Measurements from ENCODE around the gene CDKAL1. TPM values are rescaled to one million over a fixed set of nuclear protein-coding genes. Genes with fewer than 3 reads are reported as not detected.

CDKAL1 gene
- total and polyA plus RNA-seq, 2 of the 8 experiments (the other 6 are each of a cell fraction or from before 2014, with no cell fraction given) = 8.4 to 24.6 TPM

GRCh38 chr6:20954315-20954714 lies 420.1 kb downstream of the CDKAL1 start:
- no peak overlapping the region for H3K18ac ChIP-seq (ENCODE audit: extremely low read depth, low read length)
- no peak overlapping the region for H3K4me2 ChIP-seq (ENCODE audit: insufficient read depth in 1 of 2, low read depth in 2 of 2, low read length in 2 of 2)
- no peak overlapping the region for H3K23ac ChIP-seq (ENCODE audit: insufficient read length)
- TF ChIP-seq SP4 (IDR thresholded peaks at IDR 0.05; ENCODE audit: low read length) = no peak
- no peak for TF ChIP-seq BRCA1 (IDR thresholded peaks at IDR 0.05; ENCODE audit: low read depth, low read length)
- TF ChIP-seq CHD2 (IDR thresholded peaks at IDR 0.05; ENCODE audit: low read length) = no peak
- TF ChIP-seq CTCF (IDR thresholded peaks at IDR 0.05; ENCODE audit: control extremely low read depth in 1 of 3, insufficient read depth in 1 of 3, low read depth in 1 of 3, low read length in 3 of 3) = no peak
- no peak for TF ChIP-seq HDAC6 (IDR thresholded peaks at IDR 0.05; ENCODE audit: low read depth, low read length)
- TF ChIP-seq POLR2A (IDR thresholded peaks at IDR 0.05; ENCODE audit: control extremely low read depth in 1 of 2, low read depth in 2 of 2, low read length in 2 of 2) = no peak
- TF ChIP-seq GABPA (IDR thresholded peaks at IDR 0.05; ENCODE audit: borderline replicate concordance, insufficient read depth, low read length) = no peak
- TF ChIP-seq SRF (IDR thresholded peaks at IDR 0.05; ENCODE audit: low read depth, low read length) = no peak
- no peak for TF ChIP-seq ZNF274 (IDR thresholded peaks at IDR 0.05; ENCODE audit: borderline replicate concordance, extremely low read depth, low read length)
- no peak for TF ChIP-seq JUND (IDR thresholded peaks at IDR 0.05; ENCODE audit: low read length)
- no peak for TF ChIP-seq EZH2 (IDR thresholded peaks at IDR 0.05; ENCODE audit: low read depth, low read length, severe bottlenecking)
- no peak overlapping the region for H2BK120ac ChIP-seq (replicated peaks; ENCODE audit: low read depth, low read length)
- no peak overlapping the region for H3K27ac ChIP-seq (ENCODE audit: low read depth, low read length)
- no peak overlapping the region for H3K14ac ChIP-seq (ENCODE audit: insufficient read length)
- H3K9ac ChIP-seq (replicated peaks in 1 of 4; ENCODE audit: extremely low read depth in 1 of 4, low read depth in 3 of 4, low read length in 3 of 4) = no peak overlapping the region
- 75% methylated on average over 2 of the region's 2 CpGs; no CpG with 5 or more reads in 1 of the 2 experiments for WGBS, 2 experiments (ENCODE audit: extremely low coverage in 1 of 2, insufficient coverage in 1 of 2, insufficient read length in 1 of 2, insufficient replicate concordance in 2 of 2, low coverage in 1 of 2, low lambda C conversion rate in 2 of 2, missing lambda C conversion rate in 1 of 2)
- no peak overlapping the region for H4K91ac ChIP-seq (replicated peaks; ENCODE audit: insufficient read length, low read length)
- no peak overlapping the region for H3K56ac ChIP-seq (replicated peaks; ENCODE audit: insufficient read length, low read depth, low read length)
- POLR2A ChIA-PET (ENCODE audit: partially characterized antibody) = no interaction called here
- H3K4me3 ChIP-seq (ENCODE audit: extremely low read depth in 1 of 4, insufficient read depth in 2 of 4, low read depth in 3 of 4, low read length in 4 of 4) = no peak overlapping the region
- no peak for DNase-seq (ENCODE audit: low read depth in 1 of 2, low spot score in 2 of 2)
- H3K79me2 ChIP-seq (ENCODE audit: control insufficient read depth in 1 of 2, insufficient read depth in 2 of 2, low read length in 2 of 2) = no peaks in the 10 kb centered on the region
- peaks cover 4 to 15% (median 10%) of the 10 kb centered on the region in 4 experiments; a peak in 6 of 7 replicates for H3K4me1 ChIP-seq (replicated peaks in 1 of 4; ENCODE audit: control insufficient read depth in 3 of 4, insufficient read depth in 4 of 4, low read length in 3 of 4)
- H2BK12ac ChIP-seq (ENCODE audit: low read depth, low read length) = no peak overlapping the region
- H4K8ac ChIP-seq (ENCODE audit: extremely low read depth, insufficient read depth, low read length) = no peak overlapping the region
- H2AK5ac ChIP-seq (ENCODE audit: low read depth, low read length) = no peak overlapping the region
- no peak overlapping the region for H2BK20ac ChIP-seq (ENCODE audit: low read length)
- H3K9me3 ChIP-seq (ENCODE audit: insufficient read depth in 2 of 2, low read depth in 1 of 2, low read length in 1 of 2) = no peaks in the 10 kb centered on the region
- FAIRE-seq = no peak
- H3K4ac ChIP-seq (replicated peaks; ENCODE audit: insufficient read length, low read depth, low read length) = no peak overlapping the region
- H3K79me1 ChIP-seq (ENCODE audit: low read depth, low read length) = no peaks in the 10 kb centered on the region
- no peaks in the 10 kb centered on the region for H4K20me1 ChIP-seq (replicated peaks in 1 of 2; ENCODE audit: control insufficient read depth in 1 of 2, insufficient read depth in 2 of 2, low read length in 2 of 2)
- H3K36me3 ChIP-seq (ENCODE audit: control insufficient read depth in 2 of 4, insufficient read depth in 4 of 4, low read length in 3 of 4) = no peaks in the 10 kb centered on the region
- CTCF ChIA-PET (ENCODE audit: partially characterized antibody) = interaction anchor here (0.9 kb wide), 1 partner anchor 9 kb away, joined by 3 read pairs; no protein-coding TSS in a partner anchor
- H3K27me3 ChIP-seq (replicated peaks in 1 of 4; ENCODE audit: control insufficient read depth in 3 of 4, extremely low read depth in 1 of 4, insufficient read depth in 3 of 4, low read length in 3 of 4) = no peaks in the 10 kb centered on the region
- H3K23me2 ChIP-seq (ENCODE audit: low read depth, low read length) = no peaks in the 10 kb centered on the region
- no peak overlapping the region for H2BK15ac ChIP-seq (ENCODE audit: low read length)
- H4K5ac ChIP-seq (ENCODE audit: insufficient read length, low read depth, low read length) = no peak overlapping the region
- no peak overlapping the region for H2AFZ ChIP-seq (ENCODE audit: low read length)
- H2BK5ac ChIP-seq (ENCODE audit: low read depth, low read length) = no peak overlapping the region; the same call in 1 of the 2 replicates

Measured in H1 (cell line).